Aorta (tissue), 5 donors: ENCODE data around the gene KRTAP10-2. TPM values are rescaled to one million over a fixed set of nuclear protein-coding genes. Genes with fewer than 3 reads are reported as not detected.
A peak's percentile ranks its signal among the peaks of the same experiment; 100 is the strongest.

Experiments used
- ATAC-seq: fragments of 200-7000 bp; cut with Tn5 transposase; one replicate; pipeline ENCODE4 v1.9.1; 2022; ENCODE audit warnings: moderate library complexity; ENCODE audit not compliant: low FRiP score
- DNase-seq, 2 donors: peaks; one replicate each; pipeline ENCODE4 v3.0.0-alpha.2; 2020
- H3K27ac ChIP-seq, 2 donors: one replicate each; pipeline ENCODE4 v1.5.1; 2013; ENCODE audit warnings: low read length in 2 of 2, mild to moderate bottlenecking in 2 of 2, moderate library complexity in 2 of 2, control low read depth in 1 of 2, inconsistent platforms in 1 of 2, low read depth in 1 of 2
- H3K27me3 ChIP-seq, 2 donors: one replicate each; pipeline ENCODE4 v1.6.1; 2013; ENCODE audit warnings: control low read depth in 1 of 2, low read length in 1 of 2, mild to moderate bottlenecking in 1 of 2, moderate library complexity in 1 of 2; ENCODE audit not compliant: insufficient read depth in 2 of 2, control insufficient read depth in 1 of 2
- H3K36me3 ChIP-seq, 2 donors: one replicate each; pipeline ENCODE4 v1.6.1; 2013; ENCODE audit warnings: control low read depth in 1 of 2, low read length in 1 of 2, mild to moderate bottlenecking in 1 of 2; ENCODE audit not compliant: insufficient read depth in 2 of 2, control insufficient read depth in 1 of 2
- H3K4me1 ChIP-seq, 2 donors: one replicate each; pipeline ENCODE4 v1.6.1; 2013; ENCODE audit warnings: low read length in 2 of 2, control low read depth in 1 of 2, mild to moderate bottlenecking in 1 of 2, moderate library complexity in 1 of 2; ENCODE audit not compliant: insufficient read depth in 2 of 2, control insufficient read depth in 1 of 2
- H3K4me3 ChIP-seq, 2 donors: one replicate each; pipeline ENCODE4 v1.5.1; 2013; ENCODE audit warnings: low read length in 2 of 2, control low read depth in 1 of 2, mild to moderate bottlenecking in 1 of 2
- H3K9me3 ChIP-seq: one replicate; pipeline ENCODE4 v1.6.1; 2013; ENCODE audit warnings: mild to moderate bottlenecking, low read length; ENCODE audit not compliant: control insufficient read depth
- whole genome bisulfite sequencing, 2 donors: extraction: QIAGEN DNeasy Blood & Tissue Kit; methylation state at CpG; one replicate each; pipeline ENCODE4 v1.1.7; 2013; 5-methylcytosine and 5-hydroxymethylcytosine counted together
- intact Hi-C, 2 donors: fragments of 100-400 bp; cut with DNase I; formaldehyde crosslinking; loops; one replicate each; pipeline versions ENCODE4 v1.14.2 to v1.15.0; 2022
- polyA plus RNA-seq, 2 donors: library from polyadenylated mRNA; stranded (reverse); fragments of 200-250 nt; gene quantifications; one replicate each; pipeline ENCODE4 v1.2.3, GENCODE V29; 2013
- total RNA-seq, 2 donors: library from RNA; stranded (reverse); fragmentation: NEBNext Ultra II Directional; extraction: Animal tissue kit (Norgen Biotek cat#: 25700); gene quantifications; one replicate each; pipeline ENCODE4 v1.2.1, GENCODE V29; 2021
- donor health status: healthy with polysubstance abuse.
- donor health status: Bipolar disorder and iron deficiency.
- donor health status: DM: no; HTN: no; CAD: no.
- donor health status: DM: no; HTN: no; CAD: no.
- donor health status: DM: yes; HTN: yes; CAD: no.

Gene KRTAP10-2
- total and polyA plus RNA-seq, 4 donors: not detected

DNA sequence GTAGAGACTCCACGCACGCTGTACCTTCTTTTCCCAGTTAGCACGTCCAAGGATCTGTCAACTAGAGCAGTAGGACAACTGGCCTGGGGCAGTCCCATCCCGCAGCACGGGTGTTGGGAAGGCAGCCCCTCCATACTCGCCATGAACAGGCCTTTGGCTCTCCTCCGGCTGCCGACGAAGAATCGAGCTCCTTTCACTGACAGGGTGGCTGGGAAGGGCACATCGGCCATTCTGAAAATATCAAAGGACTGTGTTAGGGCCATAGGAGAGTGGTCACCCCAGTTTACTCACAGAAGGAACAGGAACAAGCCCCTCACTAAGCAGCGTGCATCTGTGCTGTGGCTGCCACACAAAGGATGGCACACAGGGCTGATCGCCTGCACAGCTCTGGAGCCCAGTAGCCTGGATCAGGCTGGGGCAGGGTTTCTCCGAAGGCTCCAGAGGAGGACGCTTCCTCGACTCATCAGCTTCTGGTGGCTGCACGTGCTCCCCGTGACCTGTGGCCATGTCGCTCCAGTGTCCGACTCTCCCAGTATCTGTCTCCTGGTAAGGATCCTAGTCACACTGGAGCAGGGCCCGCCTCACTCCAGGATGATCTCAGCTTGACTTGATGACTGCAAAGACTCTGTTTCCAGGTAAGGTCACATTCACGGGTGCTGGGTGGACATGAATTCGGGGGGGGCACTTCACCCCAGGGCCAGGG is 20.3 kb downstream of the KRTAP10-2 start:
- no peak overlapping the region for H3K4me3 ChIP-seq
- no peaks in the 10 kb centered on the region for H3K4me1 ChIP-seq
- no peaks in the 10 kb centered on the region for H3K9me3 ChIP-seq
- intact Hi-C loops: no loop called here
- H3K27me3 ChIP-seq: no peaks in the 10 kb centered on the region
- no peak for ATAC-seq
- H3K27ac ChIP-seq: no peak overlapping the region
- peak; percentile 19 to 63 for DNase-seq
- WGBS, 2 donors: 91% methylated on average over 21 to 23 of the region's 23 CpGs
- H3K36me3 ChIP-seq: no peaks in the 10 kb centered on the region

DNA sequence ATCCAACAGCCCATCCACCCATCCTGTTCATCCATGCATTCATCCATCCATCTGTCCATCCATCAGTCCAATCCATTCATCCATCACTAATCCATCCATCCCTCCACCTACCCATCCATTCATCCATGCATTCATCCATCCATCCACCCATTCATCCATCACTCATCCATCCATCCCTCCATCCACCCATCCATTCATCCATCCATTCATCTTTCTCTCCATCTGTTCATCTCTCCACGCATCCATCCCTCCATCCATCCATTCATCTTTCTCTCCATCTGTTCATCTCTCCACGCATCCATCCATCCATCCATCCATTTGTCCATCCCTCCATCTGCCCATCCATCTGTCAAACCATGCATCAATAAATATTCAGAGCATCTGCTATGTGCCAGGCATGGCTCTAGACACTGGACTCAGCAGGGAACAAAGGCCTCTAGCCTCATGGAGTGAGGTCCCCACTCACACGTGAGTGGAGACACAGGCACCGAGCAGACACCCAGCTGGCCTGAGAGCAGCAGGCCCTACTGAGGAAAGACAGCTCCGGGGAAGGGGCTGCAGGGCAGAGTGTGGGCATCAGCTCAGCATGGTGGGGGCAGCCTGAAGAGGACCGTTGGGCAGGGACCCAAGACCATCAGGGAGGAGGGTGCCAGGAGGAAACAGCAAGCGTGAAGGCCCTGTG is 20.9 kb downstream of the KRTAP10-2 start:
- Histone ChIP-seq H3K4me1 (no peaks in the 10 kb centered on the region), H3K36me3 (no peaks in the 10 kb centered on the region), H3K4me3 (no peak overlapping the region), H3K27me3 (no peaks in the 10 kb centered on the region), H3K9me3 (no peaks in the 10 kb centered on the region), H3K27ac (no peak overlapping the region)
- intact Hi-C loops: no loop called here
- ATAC-seq: no peak
- peak in 1 of 2 donors; percentile 10 for DNase-seq
- 88 to 90% methylated on average over 7 of the region's 7 CpGs for WGBS, 2 donors

DNA sequence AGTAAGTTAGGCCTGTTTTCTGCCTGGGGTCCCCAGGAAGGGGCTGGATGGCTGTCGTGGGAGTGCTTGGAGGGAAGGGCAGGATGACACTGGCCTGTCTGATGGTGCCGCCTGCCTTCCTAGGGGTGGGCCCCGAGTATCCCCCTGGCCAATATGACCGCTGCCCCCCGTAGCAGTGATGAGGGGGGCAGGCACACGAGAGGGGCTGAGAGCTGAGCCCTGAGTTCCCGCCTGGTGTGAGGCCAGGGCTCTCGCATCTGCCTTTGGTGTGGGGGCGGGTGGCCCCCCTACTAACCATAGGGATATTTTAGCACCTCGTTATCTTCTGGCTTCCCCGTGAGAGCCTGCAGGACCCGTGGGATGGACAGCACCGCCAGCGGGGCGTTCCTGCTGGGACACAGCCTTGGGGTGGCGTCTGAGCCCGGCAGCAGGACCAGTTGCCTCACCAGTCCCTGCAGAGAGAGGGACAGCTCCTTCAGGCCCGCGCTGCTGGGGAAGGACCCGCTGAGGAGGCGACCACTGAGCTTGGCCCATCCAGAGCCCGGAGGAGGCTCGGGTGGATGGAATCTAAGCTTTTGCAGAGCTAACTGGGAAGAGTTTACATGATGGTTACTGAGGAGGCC is 21.7 kb downstream of the KRTAP10-2 start:
- no peak overlapping the region for H3K4me3 ChIP-seq

DNA sequence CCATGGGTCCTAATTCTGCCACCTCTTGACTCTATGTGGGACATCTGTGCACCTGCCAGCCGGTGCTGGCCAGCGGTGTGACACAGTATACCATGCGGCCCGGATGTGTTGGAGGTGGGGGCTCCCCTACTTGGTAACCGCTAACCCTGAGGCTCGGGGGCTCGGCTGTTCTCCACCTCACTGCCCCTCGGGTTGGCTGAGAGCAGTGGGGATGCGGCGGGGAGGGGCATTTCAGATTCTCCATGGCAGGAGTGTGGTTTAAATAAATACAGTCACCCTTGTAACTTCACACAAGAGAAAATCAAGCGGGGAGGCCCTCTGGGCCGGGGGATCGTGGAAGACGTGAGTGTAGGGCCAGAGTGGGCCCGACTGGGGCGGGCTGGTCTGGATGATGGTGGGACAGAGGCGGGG is 22.3 kb downstream of the KRTAP10-2 start:
- no peak for ATAC-seq
- H3K4me1 ChIP-seq: no peaks in the 10 kb centered on the region
- WGBS, 2 donors: 94 to 97% methylated on average over 17 of the region's 17 CpGs

More for the DNA sequence above, 21.7 kb downstream of the KRTAP10-2 start:
- Histone ChIP-seq H3K9me3 (no peaks in the 10 kb centered on the region), H3K27me3 (no peaks in the 10 kb centered on the region), H3K4me1 (no peaks in the 10 kb centered on the region), H3K27ac (no peak overlapping the region), H3K36me3 (no peaks in the 10 kb centered on the region)
- 83 to 87% methylated on average over 20 to 23 of the region's 23 CpGs for WGBS, 2 donors
- intact Hi-C loops: no loop called here
- ATAC-seq: no peak
- peak; percentile 28 to 54 for DNase-seq

DNA sequence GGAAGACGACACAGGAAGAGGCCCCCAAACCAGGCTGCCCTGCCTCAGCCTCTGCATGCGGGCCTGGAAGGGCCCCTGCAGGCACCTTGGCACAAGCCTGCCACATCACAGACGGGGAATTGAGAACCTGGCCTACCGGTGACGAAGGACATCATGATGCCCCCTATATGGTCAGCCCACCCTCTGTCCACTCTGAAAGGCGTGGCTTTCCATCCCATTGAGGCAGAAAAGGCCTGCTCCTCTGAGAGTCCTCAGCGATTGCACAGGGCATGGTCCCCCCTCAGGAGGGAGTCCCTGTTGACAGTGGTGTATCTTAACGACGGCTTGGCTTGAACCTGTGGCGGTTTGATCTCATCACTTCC is 22.7 kb downstream of the KRTAP10-2 start:
- Histone ChIP-seq H3K27me3 (no peaks in the 10 kb centered on the region), H3K36me3 (no peaks in the 10 kb centered on the region), H3K4me3 (no peak overlapping the region), H3K4me1 (no peaks in the 10 kb centered on the region), H3K9me3 (no peaks in the 10 kb centered on the region), H3K27ac (no peak overlapping the region)
- intact Hi-C loops: no loop called here
- ATAC-seq: no peak
- peak in 1 of 2 donors; percentile 22 for DNase-seq
- 92 to 94% methylated on average over 10 of the region's 10 CpGs for WGBS, 2 donors

More for the DNA sequence above, 22.3 kb downstream of the KRTAP10-2 start:
- Histone ChIP-seq H3K27ac (no peak overlapping the region), H3K9me3 (no peaks in the 10 kb centered on the region), H3K27me3 (no peaks in the 10 kb centered on the region), H3K4me3 (no peak overlapping the region), H3K36me3 (no peaks in the 10 kb centered on the region)
- peak in 1 of 2 donors; percentile 69 for DNase-seq
- intact Hi-C loops: no loop called here

DNA sequence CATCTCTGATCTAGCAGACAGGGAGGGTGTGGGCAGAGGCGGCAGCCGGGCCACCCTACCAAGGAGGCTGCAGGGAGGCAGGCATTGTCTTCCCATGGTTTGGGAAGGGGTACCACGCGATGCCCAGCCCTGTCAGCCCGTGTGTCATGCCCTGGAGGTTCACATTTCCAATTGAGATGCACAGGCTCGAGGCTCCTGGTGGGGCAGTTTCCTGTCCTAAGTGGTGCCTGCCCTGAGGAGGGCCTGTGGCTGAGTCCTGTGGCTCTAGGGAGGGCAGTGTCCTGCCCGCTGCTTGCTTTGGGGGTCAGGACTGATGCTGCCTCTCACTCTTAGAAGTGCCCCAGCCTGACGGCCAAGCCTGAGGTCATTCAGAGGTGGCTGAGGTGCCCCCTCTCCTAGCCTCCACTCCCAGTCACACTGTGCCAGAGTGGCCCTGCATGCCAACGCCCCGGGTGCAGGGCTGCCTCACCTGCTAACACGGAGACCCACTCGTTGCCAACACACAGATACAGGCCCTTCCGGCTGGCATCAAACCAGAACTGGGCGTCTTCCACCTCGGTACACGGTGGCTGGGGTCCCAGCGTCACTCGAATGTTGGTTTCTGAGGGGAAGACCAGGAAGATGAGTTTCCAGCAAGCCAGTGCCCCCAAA is 23.2 kb downstream of the KRTAP10-2 start:
- Histone ChIP-seq H3K36me3 (no peaks in the 10 kb centered on the region), H3K27ac (no peak overlapping the region), H3K9me3 (no peaks in the 10 kb centered on the region), H3K27me3 (no peaks in the 10 kb centered on the region), H3K4me3 (no peak overlapping the region), H3K4me1 (no peaks in the 10 kb centered on the region)
- ATAC-seq (no peak), DNase-seq (peak; percentile 40 to 45)
- intact Hi-C loops: no loop called here
- 89% methylated on average over 18 of the region's 18 CpGs for whole genome bisulfite sequencing, 2 donors

DNA sequence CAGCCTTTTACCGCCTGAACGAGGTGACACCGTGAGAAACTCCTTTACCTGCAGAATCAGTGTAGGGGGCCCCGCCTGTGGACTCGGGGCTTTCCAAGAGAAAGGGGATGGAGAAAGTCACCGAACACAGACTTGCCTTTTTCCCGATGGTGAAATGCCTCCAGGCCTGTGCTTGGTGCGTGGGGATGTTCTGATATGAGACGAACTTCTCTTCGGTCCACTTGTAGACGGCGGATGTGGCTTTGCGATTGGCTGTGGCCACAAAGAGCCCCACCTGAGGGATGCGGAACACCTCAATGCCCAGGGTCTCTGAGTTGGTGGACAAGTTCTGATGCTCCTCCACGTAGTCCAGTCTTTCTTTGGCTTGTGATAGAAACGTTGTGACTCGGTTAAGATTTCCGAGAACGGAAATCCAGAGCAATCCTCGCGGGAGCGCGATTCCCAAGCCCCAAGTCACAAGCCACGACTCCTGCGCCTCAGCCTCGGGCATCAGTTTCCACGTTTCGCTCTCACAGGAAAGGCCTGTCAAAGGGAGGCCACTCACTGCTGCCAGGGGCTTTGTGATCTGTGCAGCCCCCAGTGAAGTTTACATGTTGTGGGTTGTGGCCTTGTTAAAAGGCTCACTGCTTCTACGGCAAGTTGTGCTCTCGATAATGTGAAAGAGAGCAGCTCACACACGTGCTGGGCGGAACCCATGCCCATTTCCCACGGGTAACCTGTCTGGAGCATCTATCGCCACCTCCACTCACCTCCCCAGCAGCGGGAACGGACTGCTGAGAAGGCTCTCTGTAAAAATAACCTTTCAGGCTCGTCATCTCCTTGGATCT is 23.9 kb downstream of the KRTAP10-2 start:
- Histone ChIP-seq H3K36me3 (no peaks in the 10 kb centered on the region), H3K4me1 (no peaks in the 10 kb centered on the region), H3K27ac (no peak overlapping the region), H3K27me3 (no peaks in the 10 kb centered on the region), H3K9me3 (no peaks in the 10 kb centered on the region), H3K4me3 (no peak overlapping the region)
- ATAC-seq (no peak), DNase-seq (peak in 1 of 2 donors; percentile 58)
- 87 to 90% methylated on average over 37 of the region's 37 CpGs for WGBS, 2 donors
- intact Hi-C loops: no loop called here
